Lower lobe of right lung (tissue), 2 donors: Measurements from ENCODE around the gene UBXN1. TPM values are rescaled to one million over a fixed set of nuclear protein-coding genes. Genes with fewer than 3 reads are reported as not detected.

Source experiments
- ATAC-seq, 2 donors: fragments of 200-7000 bp; cut with Tn5 transposase; one replicate each; pipeline ENCODE4 v1.9.1; 2020 to 2022; ENCODE audit warnings: mild to moderate bottlenecking in 2 of 2, moderate library complexity in 2 of 2
- DNase-seq: peaks from one replicate; pipeline ENCODE4 v3.0.0-alpha.2; 2020
- H3K27ac ChIP-seq: fragments of 200-600 bp; one replicate; pipeline ENCODE4 v1.8.0; 2022
- H3K27me3 ChIP-seq: fragments of 200-600 bp; one replicate; pipeline ENCODE4 v1.8.0; 2022; ENCODE audit warnings: low read depth
- H3K36me3 ChIP-seq: fragments of 200-600 bp; one replicate; pipeline ENCODE4 v1.8.0; 2022; ENCODE audit warnings: mild to moderate bottlenecking
- H3K4me1 ChIP-seq: fragments of 200-600 bp; one replicate; pipeline ENCODE4 v1.8.0; 2022
- H3K4me3 ChIP-seq: fragments of 200-600 bp; one replicate; pipeline ENCODE4 v1.8.0; 2022; ENCODE audit warnings: mild to moderate bottlenecking
- H3K9me3 ChIP-seq: fragments of 200-600 bp; one replicate; pipeline ENCODE4 v1.8.0; 2022
- intact Hi-C: fragments of 100-400 bp; cut with DNase I; formaldehyde crosslinking; loops from one replicate; pipeline ENCODE4 v1.11.0; 2022
- total RNA-seq: library from RNA; stranded (reverse); fragmentation: NEBNext Ultra II Directional; extraction: Animal tissue kit (Norgen Biotek cat#: 25700); gene quantifications from one replicate; pipeline ENCODE4 v1.2.1, GENCODE V29; 2021
- TF ChIP-seq, protein P1 (sequence below): fragments of 200-600 bp; IDR thresholded peaks from one replicate; pipeline ENCODE4 v1.8.0; 2022; ENCODE audit warnings: antibody characterized with exemption, mild to moderate bottlenecking
- donor health status: DM: no; HTN: yes; CAD: no; lungs with severe emphysema.

UBXN1 gene
- total RNA-seq, 1 donor from 2014 or later = 116 TPM

DNA sequence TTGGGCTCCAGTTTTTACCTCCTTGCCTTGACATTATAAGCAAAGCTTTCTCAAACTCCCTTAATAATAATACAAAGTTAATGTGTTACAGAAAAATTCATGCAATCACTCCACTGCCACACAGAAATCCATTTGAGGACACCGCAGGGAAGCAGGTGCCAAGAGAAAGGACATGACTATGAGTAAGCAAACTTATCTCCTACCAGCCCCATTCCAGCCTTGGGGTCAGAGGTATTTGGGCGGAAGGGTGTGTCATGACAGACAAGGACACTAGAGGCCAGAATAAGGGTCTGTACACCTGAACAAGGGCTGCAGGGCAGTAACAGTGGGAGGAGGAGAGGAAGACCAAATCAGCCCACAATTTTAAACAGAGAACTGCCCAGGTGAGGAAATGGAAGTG lies 34.5 kb upstream of the UBXN1 start:
- peak; percentile 25 to 47 for ATAC-seq
- no peak overlapping the region for H3K4me3 ChIP-seq
- no peaks in the 10 kb centered on the region for H3K27me3 ChIP-seq
- no peaks in the 10 kb centered on the region for H3K9me3 ChIP-seq
- no peak for DNase-seq
- intact Hi-C loops = no loop called here
- H3K4me1 ChIP-seq = peaks cover 25% of the 10 kb centered on the region
- peaks cover 80% of the 10 kb centered on the region for H3K36me3 ChIP-seq
- TF ChIP-seq, protein P1, sequence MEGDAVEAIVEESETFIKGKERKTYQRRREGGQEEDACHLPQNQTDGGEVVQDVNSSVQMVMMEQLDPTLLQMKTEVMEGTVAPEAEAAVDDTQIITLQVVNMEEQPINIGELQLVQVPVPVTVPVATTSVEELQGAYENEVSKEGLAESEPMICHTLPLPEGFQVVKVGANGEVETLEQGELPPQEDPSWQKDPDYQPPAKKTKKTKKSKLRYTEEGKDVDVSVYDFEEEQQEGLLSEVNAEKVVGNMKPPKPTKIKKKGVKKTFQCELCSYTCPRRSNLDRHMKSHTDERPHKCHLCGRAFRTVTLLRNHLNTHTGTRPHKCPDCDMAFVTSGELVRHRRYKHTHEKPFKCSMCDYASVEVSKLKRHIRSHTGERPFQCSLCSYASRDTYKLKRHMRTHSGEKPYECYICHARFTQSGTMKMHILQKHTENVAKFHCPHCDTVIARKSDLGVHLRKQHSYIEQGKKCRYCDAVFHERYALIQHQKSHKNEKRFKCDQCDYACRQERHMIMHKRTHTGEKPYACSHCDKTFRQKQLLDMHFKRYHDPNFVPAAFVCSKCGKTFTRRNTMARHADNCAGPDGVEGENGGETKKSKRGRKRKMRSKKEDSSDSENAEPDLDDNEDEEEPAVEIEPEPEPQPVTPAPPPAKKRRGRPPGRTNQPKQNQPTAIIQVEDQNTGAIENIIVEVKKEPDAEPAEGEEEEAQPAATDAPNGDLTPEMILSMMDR = no peak
- H3K27ac ChIP-seq = peak overlapping the region; percentile 25

DNA sequence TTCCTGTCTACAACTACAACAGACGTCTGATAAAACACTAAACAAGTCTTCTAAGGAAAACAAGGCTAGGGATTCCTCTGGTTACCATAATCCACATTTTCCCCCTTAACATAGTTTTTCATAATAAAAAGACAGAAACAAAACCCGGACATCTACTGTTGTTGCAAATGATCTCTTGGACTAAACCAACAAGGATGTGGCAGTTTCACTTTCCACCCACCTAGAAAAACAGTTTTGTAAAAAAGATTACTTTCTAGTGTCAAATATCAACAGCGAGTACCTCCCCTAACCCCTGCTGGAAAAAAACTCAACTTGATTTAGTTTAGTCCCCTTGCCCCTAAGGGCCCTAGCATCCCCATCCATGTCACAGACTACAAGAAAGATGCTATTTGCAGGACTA lies 34.0 kb upstream of the UBXN1 start:
- Histone ChIP-seq H3K27ac (peak overlapping the region; percentile 25), H3K4me3 (no peak overlapping the region), H3K4me1 (peaks cover 28% of the 10 kb centered on the region), H3K9me3 (no peaks in the 10 kb centered on the region), H3K27me3 (no peaks in the 10 kb centered on the region), H3K36me3 (peaks cover 76% of the 10 kb centered on the region)
- no peak for ATAC-seq
- no peak for DNase-seq
- intact Hi-C loops = no loop called here
- TF ChIP-seq, protein P1 = no peak

DNA sequence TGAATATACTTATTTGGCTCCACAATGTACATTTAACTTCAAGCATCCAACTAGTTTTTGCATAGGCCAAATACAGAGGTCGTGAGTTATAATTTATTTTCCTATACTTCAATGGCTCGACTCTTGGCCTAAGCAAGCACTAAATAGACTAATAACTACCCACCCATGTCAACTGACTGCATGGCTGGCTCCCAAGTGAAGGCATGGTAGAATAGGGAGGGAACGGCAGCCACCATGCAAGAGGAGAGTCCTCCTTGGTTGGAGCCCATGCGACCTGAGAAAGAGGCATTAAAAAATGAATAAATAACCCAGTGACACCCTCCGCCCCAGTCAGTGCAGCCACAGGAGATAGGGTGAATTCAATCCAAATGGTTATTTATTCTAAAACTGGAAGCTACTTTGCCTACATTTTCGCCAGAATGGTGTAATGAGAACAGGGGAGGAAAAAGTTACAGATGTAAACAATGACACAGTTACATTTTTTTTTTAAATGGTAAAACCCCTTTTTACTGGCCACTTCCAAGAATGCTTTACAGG lies 33.5 kb upstream of the UBXN1 start:
- Histone ChIP-seq H3K36me3 (peaks cover 70% of the 10 kb centered on the region), H3K27me3 (no peaks in the 10 kb centered on the region), H3K4me1 (peaks cover 28% of the 10 kb centered on the region), H3K4me3 (no peak overlapping the region), H3K27ac (no peak overlapping the region), H3K9me3 (no peaks in the 10 kb centered on the region)
- TF ChIP-seq, protein P1 = no peak
- intact Hi-C loops = no loop called here
- DNase-seq = no peak
- ATAC-seq = no peak

DNA sequence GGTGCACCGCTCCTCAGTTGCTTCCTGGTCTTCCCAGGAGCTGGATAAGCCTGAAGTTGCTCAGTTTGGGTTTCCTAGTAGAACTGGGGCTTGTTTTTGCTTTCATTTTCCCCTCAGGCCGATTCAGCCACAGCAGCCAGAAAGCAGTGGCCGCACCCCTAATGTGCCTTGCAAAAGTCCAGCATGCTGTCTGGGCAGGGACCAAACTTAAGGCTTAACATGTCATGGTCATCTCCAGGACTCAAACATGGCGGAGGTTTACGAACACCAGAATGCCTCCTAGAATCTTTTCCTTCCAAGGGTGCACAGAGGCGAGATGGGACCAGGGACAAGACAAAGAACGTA lies 31.1 kb upstream of the UBXN1 start:
- H3K4me3 ChIP-seq = peak overlapping the region; percentile 61
- peaks cover 44% of the 10 kb centered on the region for H3K4me1 ChIP-seq
- H3K36me3 ChIP-seq = peaks cover 47% of the 10 kb centered on the region
- TF ChIP-seq, protein P1 = no peak
- peak overlapping the region; percentile 95 for H3K27ac ChIP-seq
- ATAC-seq (no peak), DNase-seq (no peak)
- no peaks in the 10 kb centered on the region for H3K9me3 ChIP-seq
- intact Hi-C loops = no loop called here
- H3K27me3 ChIP-seq = no peaks in the 10 kb centered on the region

DNA sequence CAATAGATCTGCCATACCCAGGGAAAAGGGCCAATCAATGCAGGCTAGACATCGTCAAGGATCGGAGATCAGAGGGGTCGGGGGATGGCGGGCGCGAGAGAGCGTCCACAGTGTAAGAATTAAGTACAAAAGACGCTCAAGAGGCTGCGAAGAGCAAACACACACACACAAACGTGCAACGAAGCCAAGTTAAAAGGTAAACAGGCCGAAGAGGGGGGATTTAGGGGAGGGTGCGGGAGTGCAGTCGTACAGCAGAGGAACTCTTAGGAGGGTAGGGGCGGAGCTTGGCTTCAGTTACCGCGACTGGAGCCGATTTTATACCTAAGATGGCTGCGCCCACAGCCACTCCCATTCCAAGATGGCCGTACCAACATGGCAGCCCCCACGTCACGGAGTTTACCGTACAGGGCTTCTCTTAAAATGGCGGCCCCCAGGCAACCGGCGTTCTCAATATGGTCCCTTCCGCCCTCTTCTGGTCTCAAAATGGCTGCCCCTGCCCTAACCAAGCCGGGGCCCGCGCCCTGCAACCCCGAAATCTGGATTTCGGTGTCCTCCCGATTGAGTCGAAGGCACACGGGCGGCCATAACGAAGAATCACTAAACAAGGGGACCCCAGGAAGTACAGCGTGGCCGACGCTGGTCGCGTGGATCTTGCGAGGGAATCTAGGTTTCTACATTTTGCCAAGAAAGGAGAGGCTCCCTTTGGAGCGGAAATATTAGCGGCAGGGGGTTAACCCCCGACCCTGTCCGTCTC lies 30.6 kb upstream of the UBXN1 start:
- Histone ChIP-seq H3K4me1 (peaks cover 46% of the 10 kb centered on the region), H3K27me3 (no peaks in the 10 kb centered on the region), H3K9me3 (no peaks in the 10 kb centered on the region), H3K36me3 (peaks cover 41% of the 10 kb centered on the region), H3K27ac (peak overlapping the region; percentile 95), H3K4me3 (peak overlapping the region; percentile 61)
- ATAC-seq = peak; percentile 90 to 92
- DNase-seq = peak; percentile 99
- TF ChIP-seq, protein P1 = no peak
- intact Hi-C loops = no loop called here
